Ishikawa (cell line): ENCODE results near the gene CDK5.

ENCODE experiments used
- CREB1 ChIP-seq: IDR thresholded peaks from 2 replicates; pipeline ENCODE4 v1.6.1; 2012; ENCODE audit warnings: low read depth
- EGR1 ChIP-seq: IDR thresholded peaks from 2 replicates; pipeline ENCODE4 v1.6.1; 2012
- FOXM1 ChIP-seq: IDR thresholded peaks from 2 replicates; pipeline ENCODE4 v1.6.1; 2012; ENCODE audit warnings: low read depth, borderline replicate concordance
- MAX ChIP-seq: IDR thresholded peaks from 2 replicates; pipeline ENCODE4 v1.6.1; 2012
- NFIC ChIP-seq: IDR thresholded peaks from 2 replicates; pipeline ENCODE4 v1.6.1; 2012
- REST ChIP-seq: IDR thresholded peaks from 2 replicates; pipeline ENCODE4 v1.6.1; 2012; ENCODE audit warnings: low read depth, mild to moderate bottlenecking
- TAF1 ChIP-seq: IDR thresholded peaks from 2 replicates; pipeline ENCODE4 v1.6.1; 2012; ENCODE audit warnings: low read depth, mild to moderate bottlenecking
- YY1 ChIP-seq: IDR thresholded peaks from 2 replicates; pipeline ENCODE4 v1.6.1; 2012; ENCODE audit warnings: low read depth
- ZBTB7A ChIP-seq: IDR thresholded peaks from 2 replicates; pipeline ENCODE4 v1.6.1; 2012; ENCODE audit warnings: low read depth

DNA sequence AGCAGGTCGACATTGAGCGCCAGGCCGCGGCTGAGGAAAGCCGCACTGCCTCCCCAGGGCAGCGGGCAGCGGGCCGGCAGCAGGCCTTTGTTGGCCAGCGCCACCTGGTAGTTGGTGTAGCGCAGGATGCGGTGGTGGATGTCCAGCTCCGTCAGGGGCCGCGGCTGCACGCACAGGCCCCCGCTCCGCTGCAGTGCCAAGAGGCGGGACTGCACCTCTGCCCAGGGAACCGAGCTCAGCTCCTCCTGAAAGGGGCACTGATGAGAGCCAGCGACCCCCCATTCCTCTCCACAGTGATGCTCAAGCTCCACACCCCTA is 38.6 kb downstream of the CDK5 start:
- no peak for TF ChIP-seq NFIC
- no peak for TF ChIP-seq CREB1
- TF ChIP-seq EGR1, result no peak
- TF ChIP-seq FOXM1, result no peak
- TF ChIP-seq MAX, result no peak
- 0 out of 2 replicates have a peak, but pooled peaks have one; percentile 8 for TF ChIP-seq YY1
- peak; percentile 47 for TF ChIP-seq REST
- TF ChIP-seq ZBTB7A, result peak; percentile 4; the same call in 1 of the 2 replicates
- no peak for TF ChIP-seq TAF1
